NB4 (cell line): ENCODE results near the gene OCSTAMP.

Experiments
- DNase-seq: peaks from one replicate; pipeline ENCODE4 v3.0.0; 2010; ENCODE audit warnings: low read depth
- H3K4me3 ChIP-seq: one replicate; pipeline ENCODE4 v1.5.1; 2011; ENCODE audit warnings: mild to moderate bottlenecking, low read depth, low read length, moderate library complexity
- MYC ChIP-seq: IDR thresholded peaks from 2 replicates; pipeline ENCODE4 v1.6.1; 2011; ENCODE audit warnings: low read depth, low read length
- POLR2A ChIP-seq: IDR thresholded peaks from 2 replicates; pipeline ENCODE4 v1.6.1; 2011; ENCODE audit warnings: mild to moderate bottlenecking; ENCODE audit not compliant: insufficient read length; ENCODE audit errors: extremely low read depth
- TF ChIP-seq, protein P1 (sequence below): IDR thresholded peaks from 2 replicates; pipeline ENCODE4 v1.6.1; 2011; ENCODE audit warnings: low read depth, low read length
- TF ChIP-seq, protein P2 (sequence below): IDR thresholded peaks from one replicate; pipeline ENCODE4 v1.5.1; 2012; ENCODE audit warnings: low read depth, low read length

OCSTAMP gene

DNA sequence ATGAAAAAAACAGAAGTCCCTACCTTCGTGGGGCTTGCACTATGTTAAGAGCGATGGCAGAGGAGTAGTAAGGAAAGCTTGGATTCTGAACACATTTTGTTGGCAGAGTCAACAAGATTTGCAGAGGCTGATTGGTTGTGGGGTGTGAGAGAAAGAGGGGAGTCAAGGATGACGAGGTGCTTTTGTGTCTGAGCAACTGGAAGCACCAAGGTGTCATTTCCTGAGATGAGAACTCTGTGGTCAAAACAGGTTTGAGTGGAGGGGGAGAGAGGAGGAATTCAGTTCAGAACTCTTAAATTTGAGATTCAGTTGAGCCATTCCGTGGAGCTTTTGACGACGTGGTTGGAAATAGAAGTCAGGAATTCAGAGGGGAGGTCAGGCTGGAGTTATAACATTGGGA is 3.5 kb downstream of the OCSTAMP start:
- DNase-seq, result no peak
- TF ChIP-seq MYC (no peak), POLR2A (no peak)
- TF ChIP-seq, protein P1, sequence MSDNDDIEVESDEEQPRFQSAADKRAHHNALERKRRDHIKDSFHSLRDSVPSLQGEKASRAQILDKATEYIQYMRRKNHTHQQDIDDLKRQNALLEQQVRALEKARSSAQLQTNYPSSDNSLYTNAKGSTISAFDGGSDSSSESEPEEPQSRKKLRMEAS, result no peak
- TF ChIP-seq, protein P2, sequence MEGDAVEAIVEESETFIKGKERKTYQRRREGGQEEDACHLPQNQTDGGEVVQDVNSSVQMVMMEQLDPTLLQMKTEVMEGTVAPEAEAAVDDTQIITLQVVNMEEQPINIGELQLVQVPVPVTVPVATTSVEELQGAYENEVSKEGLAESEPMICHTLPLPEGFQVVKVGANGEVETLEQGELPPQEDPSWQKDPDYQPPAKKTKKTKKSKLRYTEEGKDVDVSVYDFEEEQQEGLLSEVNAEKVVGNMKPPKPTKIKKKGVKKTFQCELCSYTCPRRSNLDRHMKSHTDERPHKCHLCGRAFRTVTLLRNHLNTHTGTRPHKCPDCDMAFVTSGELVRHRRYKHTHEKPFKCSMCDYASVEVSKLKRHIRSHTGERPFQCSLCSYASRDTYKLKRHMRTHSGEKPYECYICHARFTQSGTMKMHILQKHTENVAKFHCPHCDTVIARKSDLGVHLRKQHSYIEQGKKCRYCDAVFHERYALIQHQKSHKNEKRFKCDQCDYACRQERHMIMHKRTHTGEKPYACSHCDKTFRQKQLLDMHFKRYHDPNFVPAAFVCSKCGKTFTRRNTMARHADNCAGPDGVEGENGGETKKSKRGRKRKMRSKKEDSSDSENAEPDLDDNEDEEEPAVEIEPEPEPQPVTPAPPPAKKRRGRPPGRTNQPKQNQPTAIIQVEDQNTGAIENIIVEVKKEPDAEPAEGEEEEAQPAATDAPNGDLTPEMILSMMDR, result no peak
- H3K4me3 ChIP-seq, result no peak overlapping the region

DNA sequence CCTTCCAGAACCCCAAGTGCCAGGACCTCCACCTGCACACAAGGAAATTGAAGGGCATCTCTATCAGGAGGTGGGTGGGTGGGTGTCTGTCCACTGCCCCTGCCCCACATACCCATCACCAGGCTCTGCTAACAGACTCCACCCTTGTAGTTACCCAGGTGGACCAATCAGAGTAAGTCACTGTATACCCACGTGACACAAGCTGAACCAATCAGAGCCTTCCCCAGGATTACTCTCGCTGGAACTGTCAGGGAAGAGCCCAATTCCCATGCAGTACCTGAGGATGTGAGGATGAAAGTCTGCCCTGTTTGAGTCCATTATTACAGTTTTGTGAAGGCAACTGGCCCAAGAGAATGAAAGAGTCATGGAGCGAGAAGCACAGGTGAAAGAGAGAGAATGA is 4.2 kb downstream of the OCSTAMP start:
- H3K4me3 ChIP-seq, result no peak overlapping the region
- TF ChIP-seq, protein P2, result no peak
- TF ChIP-seq MYC (no peak), POLR2A (no peak)
- TF ChIP-seq, protein P1, result no peak
- DNase-seq, result no peak

DNA sequence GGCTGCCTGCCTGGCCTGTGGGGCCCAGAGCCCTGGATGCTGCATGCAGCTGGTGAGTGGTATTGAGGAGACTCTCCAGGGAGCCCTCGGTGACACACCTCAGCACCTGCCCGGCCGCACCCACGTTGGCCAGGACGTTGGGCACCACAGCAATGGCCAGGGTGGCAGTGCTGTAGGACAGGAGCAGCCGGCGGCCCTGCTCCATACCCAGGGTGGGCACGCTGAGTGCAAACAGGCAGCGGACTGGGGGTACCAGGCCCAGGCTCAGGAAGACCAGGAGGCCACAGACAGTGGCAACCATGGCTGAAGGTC is 4.7 kb downstream of the OCSTAMP start:
- TF ChIP-seq, protein P2, result no peak
- TF ChIP-seq, protein P1, result no peak
- no peak for TF ChIP-seq MYC
- TF ChIP-seq POLR2A, result no peak
- H3K4me3 ChIP-seq, result no peak overlapping the region
- DNase-seq, result no peak

DNA sequence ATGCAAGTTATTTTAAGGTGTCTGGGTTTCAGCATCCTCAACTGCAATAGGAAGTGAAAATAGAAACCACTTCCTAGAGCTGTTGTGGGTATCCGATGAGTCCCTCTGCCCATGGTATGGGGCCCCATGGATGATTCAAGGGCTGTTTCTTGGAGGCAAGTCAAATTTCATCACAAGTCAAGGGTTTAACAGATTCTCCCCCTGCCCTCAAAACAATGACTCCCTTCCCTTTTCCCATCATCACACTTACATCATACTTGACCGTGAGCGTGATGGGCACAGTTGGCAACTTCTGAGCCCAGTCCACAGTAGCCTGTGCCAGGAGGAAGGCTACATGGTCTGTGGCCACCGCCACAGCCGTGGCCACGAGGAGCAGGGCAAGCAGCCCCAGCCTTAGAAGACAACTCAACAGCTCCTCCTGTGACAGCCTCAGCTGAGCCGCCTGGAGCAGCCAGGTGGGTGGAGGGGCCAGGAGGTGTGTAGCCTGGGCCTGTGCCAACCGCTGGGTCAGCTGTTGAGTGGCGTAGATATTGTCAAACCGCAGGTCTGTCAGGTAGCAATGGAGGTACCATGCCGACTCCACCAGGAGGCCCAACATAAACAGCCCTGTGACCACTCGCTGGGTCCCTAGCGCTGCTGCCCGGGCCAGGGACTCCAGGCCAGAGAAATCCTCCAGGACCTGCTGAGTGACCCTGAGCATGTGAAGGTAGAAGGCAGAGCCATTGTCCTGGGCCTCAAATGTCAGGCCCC is 5.2 kb downstream of the OCSTAMP start:
- peak; percentile 98 for DNase-seq
- H3K4me3 ChIP-seq, result peak overlapping the region; percentile 22

DNA sequence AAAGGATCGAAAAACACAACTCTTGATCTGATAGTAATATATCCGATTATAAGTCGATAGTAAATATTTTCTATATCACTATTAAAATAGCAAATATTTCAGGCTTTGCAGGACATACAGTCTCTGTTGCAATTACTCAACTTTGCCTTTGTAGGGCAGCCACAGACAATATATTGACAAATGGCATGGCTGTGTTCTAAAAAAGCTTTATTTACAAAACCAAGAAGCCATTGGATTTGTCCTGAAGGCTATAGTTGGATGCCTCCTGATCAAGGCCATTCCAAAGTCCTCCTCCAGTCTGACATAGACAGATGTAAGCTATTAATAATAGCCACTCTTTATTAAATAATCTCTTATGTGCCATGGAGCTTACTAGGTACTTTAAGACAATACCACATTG is 5.9 kb downstream of the OCSTAMP start:
- peak overlapping the region; percentile 22 for H3K4me3 ChIP-seq
- peak; percentile 64 for DNase-seq
- TF ChIP-seq, protein P1, result no peak
- TF ChIP-seq, protein P2, result peak; percentile 13

More for the DNA sequence above, 5.2 kb downstream of the OCSTAMP start:
- TF ChIP-seq POLR2A (no peak), MYC (peak; percentile 74)
- TF ChIP-seq, protein P1, result peak; percentile 9; the same call in 1 of the 2 replicates
- TF ChIP-seq, protein P2, result no peak

DNA sequence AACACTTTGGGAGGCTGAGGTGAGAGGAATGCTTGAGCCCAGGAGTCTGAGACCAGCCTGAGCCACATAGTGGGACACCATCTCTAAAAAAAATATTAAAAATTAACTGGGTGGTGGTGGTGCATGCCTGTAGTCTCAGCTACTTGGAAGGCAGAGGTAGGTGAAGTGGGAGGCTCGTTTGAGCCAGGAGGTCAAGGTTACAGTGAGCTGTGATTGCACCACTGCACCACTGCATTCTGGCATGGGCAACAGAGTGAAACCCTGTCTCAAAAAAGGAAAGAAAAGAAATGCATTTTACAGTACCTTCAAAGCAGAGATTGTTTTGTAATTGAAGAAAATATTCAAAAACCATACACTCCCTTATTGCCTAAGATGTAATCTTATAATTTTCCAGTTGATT is 6.5 kb downstream of the OCSTAMP start:
- H3K4me3 ChIP-seq, result no peak overlapping the region
- DNase-seq, result no peak
- TF ChIP-seq POLR2A (no peak), MYC (no peak)
- TF ChIP-seq, protein P2, result no peak
- TF ChIP-seq, protein P1, result no peak
